ENCODE measurements around the gene ADGRL1. TPM values are rescaled to one million over a fixed set of nuclear protein-coding genes. Genes with fewer than 3 reads are reported as not detected.
"Not testable (repeated sequence)": the region's sequence is repeated elsewhere in the genome, so short reads cannot be mapped to it uniquely, and the experiment has no call there.

Gene ADGRL1
- 26.0 TPM for total RNA-seq

DNA sequence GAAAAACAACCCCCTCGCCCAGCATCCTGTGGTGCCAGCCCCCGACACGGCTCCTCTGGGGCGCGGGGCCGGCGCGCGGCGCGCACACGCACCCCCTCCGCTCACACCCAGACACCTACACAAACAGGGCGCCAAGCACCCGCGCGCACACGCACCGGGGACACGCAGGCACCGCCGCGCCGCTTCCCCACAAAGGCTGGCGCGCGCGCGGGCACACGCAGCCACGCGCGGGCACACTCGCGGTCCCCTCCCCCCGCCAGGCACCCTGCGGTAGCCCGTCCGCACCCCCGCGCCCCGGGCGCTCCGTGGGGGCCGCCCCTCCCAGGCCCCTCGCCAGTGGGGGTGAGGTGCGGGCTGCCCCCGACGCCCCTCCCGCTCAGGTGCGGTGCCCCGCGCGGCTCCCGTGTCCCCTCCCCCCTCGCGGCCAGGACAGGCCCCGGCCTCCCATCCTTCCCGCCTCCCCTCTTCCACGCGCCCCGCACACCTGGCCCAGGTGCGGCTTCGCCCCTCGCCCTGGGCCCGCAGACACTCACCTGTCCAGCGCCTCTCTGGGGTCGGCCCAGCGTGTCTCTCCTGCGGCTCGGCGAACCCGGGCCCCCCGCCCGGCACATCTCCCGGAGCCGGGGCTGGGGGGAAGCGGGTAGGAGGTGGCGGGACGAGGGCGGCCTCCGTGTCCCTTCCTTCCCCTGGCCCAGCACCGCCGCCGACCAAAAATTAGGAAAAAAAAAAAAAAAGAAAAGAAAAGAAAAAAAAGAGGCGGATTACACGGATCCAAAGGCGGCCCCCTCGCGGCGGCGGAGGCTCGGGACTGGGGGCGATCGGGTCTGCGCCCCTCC lies at the start of gene ADGRL1:
Gene ADGRL1, minus strand, starts transcription at position 718 of the 836 bp plus-strand sequence. CDS start 22,567 bp downstream, outside the sequence.
- not testable (repeated sequence) for H3K36me3 ChIP-seq; H3K9me3 ChIP-seq; DNase-seq (ENCODE audit: low spot score in 2 of 2); H3K27me3 ChIP-seq
- intact Hi-C loops (cut with DNase I) = loop anchor here (5.0 kb wide), 1 partner anchor 68 kb away; the partner anchor contains the start of gene ASF1B
- H3K4me1 ChIP-seq = peaks cover 7 to 23% of the 10 kb centered on the region in 2 donors
- H3K27ac ChIP-seq = peak within 1 kb of the TSS; percentile 53 to 72
- peak within 1 kb of the TSS; percentile 72 to 89 for H3K4me3 ChIP-seq

DNA sequence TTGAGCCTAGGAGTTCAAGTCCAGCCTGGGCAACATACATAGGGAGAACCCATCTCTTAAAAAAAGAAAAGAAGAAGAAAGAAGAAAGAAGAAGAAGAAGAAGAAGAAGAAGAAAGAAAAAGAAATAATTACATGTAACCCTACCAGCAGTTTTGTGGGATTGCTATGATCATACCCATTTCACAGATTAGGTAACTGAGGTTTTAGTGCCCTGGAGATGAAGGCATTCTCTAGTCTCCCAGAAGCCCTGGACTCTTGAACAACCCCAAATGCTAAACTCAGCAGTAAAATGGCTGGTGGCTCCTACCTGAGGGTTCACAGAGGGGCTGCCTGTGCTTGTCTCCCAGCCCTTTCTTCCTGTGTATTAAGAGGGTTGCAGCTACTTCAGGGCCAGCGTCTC lies 49.3 kb upstream of the ADGRL1 start:
- H3K4me1 ChIP-seq; H3K27me3 ChIP-seq; H3K4me3 ChIP-seq; DNase-seq (ENCODE audit: low spot score in 2 of 2); H3K36me3 ChIP-seq; H3K27ac ChIP-seq; intact Hi-C loops (cut with DNase I); H3K9me3 ChIP-seq: not testable (repeated sequence)

DNA sequence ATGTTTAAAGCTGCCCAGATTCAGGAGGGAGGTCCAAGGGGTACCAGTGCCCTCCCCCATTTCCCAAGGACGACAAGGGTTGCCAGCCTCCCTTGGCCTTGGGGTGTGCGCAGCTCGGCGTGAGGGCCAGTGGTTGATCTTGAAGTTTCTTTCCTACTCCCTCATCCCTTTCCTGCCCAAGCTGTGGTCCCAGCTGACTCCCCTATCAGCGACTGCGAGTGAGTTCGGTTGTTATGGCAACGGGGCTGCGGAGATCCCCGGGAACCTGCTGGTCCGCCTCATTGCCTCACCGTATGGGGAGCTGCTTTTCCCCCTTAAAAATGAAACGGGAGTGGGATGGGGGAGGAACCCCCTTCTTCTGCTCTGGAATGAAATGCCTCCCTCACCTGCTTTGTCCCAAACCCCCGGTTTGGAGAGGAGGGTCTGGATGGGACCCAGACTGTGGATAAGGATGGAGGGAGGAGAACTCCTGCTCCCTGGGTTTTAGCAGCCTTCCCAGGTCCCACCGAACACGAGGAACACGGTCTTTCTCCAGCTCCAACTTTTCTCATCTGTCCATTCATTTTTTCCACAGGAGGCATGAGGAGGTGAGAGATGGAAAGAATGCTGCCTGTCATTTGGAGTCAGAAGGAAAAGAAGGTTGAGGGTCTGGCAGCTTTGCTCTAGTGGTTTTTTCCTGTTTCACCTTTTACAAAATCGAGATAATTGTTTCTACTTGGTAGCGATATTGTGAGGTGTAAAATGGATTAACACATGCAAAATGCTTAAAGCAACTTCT lies 48.0 kb upstream of the ADGRL1 start:
- H3K27ac ChIP-seq; DNase-seq (ENCODE audit: low spot score in 2 of 2); H3K36me3 ChIP-seq; intact Hi-C loops (cut with DNase I); H3K4me1 ChIP-seq; H3K9me3 ChIP-seq; H3K27me3 ChIP-seq; H3K4me3 ChIP-seq: not testable (repeated sequence)

DNA sequence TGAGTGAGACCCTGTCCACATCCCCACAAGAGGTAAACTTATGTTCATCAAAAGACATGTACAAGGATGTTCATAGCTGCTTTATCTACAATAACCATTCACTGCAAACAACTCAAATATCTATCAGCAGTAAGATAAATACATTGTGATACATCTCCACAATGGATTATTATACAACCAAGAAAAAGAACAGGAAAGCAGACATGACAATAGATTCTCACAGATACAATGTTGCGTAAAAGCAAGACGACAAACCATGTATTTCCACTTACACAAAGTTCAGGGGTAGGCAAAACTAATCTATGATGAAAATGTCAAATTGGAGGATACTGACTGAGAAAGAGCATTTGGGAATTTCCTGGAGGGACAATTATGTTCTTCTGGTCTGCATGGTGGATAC lies 46.2 kb upstream of the ADGRL1 start:
- H3K27me3 ChIP-seq; H3K36me3 ChIP-seq; H3K27ac ChIP-seq; H3K4me3 ChIP-seq; DNase-seq (ENCODE audit: low spot score in 2 of 2); H3K9me3 ChIP-seq; intact Hi-C loops (cut with DNase I): not testable (repeated sequence)
- H3K4me1 ChIP-seq = peaks cover 2 to 14% of the 10 kb centered on the region in 2 donors

DNA sequence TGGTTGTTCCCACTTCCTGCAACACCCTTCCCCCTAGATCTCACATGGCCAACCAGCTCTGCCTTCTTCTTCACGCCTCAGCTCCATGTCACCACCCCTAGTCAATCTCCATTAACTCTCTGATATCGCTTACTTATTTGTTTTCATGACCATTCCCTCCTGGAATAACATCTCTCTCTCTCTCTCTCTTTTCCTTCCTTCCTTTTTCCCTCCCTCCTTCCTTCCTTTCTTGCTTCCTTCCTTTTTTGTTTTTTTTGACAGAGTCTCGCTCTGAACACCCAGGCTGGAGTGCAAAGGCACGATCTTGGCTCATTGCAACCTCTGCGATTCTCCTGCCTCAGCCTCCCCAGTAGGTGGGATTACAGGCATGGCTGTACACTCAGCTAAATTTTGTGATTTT lies 44.9 kb upstream of the ADGRL1 start:
- no peaks in the 10 kb centered on the region for H3K27me3 ChIP-seq
- no peaks in the 10 kb centered on the region for H3K9me3 ChIP-seq
- H3K27ac ChIP-seq = no peak overlapping the region
- TF ChIP-seq, protein P1, sequence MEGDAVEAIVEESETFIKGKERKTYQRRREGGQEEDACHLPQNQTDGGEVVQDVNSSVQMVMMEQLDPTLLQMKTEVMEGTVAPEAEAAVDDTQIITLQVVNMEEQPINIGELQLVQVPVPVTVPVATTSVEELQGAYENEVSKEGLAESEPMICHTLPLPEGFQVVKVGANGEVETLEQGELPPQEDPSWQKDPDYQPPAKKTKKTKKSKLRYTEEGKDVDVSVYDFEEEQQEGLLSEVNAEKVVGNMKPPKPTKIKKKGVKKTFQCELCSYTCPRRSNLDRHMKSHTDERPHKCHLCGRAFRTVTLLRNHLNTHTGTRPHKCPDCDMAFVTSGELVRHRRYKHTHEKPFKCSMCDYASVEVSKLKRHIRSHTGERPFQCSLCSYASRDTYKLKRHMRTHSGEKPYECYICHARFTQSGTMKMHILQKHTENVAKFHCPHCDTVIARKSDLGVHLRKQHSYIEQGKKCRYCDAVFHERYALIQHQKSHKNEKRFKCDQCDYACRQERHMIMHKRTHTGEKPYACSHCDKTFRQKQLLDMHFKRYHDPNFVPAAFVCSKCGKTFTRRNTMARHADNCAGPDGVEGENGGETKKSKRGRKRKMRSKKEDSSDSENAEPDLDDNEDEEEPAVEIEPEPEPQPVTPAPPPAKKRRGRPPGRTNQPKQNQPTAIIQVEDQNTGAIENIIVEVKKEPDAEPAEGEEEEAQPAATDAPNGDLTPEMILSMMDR (IDR thresholded peaks at IDR 0.05) = no peak
- no peaks in the 10 kb centered on the region for H3K36me3 ChIP-seq
- intact Hi-C loops (cut with DNase I) = no loop called here
- peaks cover 2 to 14% of the 10 kb centered on the region in 2 donors for H3K4me1 ChIP-seq
- no peak for DNase-seq (ENCODE audit: low spot score in 2 of 2)
- no peak overlapping the region for H3K4me3 ChIP-seq

DNA sequence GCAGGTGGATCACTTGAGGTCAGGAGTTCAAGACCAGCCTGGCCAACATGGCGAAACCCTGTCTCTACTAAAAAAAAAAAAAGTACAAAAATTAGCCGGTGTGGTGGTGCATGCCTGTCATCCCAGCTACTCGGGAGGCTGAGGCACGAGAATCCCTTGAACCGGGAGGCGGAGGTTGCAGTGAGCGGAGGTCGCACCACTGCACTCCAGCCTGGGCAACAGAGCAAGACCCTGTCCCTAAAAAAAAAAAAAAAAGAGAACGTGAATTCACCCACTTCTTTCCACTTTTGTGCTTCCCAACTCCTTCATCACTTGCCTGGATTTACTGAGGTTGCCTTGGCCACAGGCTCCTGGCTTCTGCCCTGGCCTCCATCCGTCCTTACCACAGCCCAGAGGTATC lies 44.3 kb upstream of the ADGRL1 start:
- H3K27ac ChIP-seq; H3K36me3 ChIP-seq; H3K9me3 ChIP-seq; H3K27me3 ChIP-seq; H3K4me3 ChIP-seq; DNase-seq (ENCODE audit: low spot score in 2 of 2); intact Hi-C loops (cut with DNase I): not testable (repeated sequence)
- H3K4me1 ChIP-seq = peaks cover 2 to 14% of the 10 kb centered on the region in 2 donors

DNA sequence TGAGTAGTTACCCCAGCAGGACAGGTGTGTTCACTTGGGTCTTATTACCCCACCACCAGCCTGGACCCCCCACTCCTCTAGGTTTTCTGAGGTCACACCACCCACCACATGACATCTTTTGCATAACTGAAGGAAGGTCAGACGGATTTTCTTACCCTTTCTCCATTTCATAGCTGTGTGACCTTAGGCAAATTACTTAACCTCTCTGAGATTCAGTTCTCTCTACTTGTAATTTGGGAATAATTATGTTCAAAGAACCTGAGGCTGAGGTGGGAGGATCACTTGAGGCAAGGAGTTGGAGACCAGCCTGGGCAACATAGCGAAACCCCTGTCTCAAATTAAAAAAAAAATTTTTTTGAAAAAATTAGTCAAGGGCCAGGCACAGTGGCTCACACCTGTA lies 43.9 kb upstream of the ADGRL1 start:
- DNase-seq (ENCODE audit: low spot score in 2 of 2); H3K27ac ChIP-seq; intact Hi-C loops (cut with DNase I); H3K9me3 ChIP-seq; H3K27me3 ChIP-seq; H3K4me3 ChIP-seq; H3K36me3 ChIP-seq: not testable (repeated sequence)
- peaks cover 2 to 14% of the 10 kb centered on the region in 2 donors for H3K4me1 ChIP-seq

DNA sequence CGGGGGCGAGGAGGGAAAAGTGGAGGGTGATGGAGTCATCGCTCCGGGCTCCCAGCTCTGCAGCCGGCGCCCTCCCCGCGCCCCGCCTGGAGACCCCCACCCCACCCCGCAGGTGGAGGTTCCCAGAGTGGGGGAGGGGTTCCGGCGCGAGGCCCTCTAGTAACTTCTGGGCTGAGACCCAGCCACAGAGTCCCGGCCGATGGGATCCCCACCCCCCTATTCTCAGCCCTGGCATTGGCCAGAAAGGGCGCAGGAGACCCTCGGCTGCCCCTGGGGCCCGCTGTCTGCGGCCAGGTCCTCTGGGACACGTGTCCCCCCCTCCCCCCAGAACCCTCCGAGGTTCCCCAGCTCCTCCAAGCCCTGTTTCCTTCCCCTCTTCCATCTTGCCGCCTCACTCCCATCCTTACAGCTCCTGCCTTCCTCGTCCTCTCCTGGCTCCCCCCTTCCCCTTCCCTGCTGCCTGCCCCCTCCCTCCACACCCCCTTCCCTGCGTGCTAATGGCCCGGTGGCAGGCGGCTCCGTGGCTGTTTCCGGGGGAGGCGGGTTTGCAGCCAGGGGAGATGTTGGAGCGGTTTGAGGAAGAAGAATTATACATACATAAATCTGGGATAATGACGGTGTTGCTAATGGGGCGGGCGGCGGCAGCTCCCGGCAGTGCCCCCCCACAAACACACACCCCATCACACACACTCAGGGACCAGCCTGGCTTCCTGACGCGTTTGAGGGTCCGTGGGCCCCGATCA lies 43.2 kb upstream of the ADGRL1 start:
- H3K36me3 ChIP-seq; H3K27me3 ChIP-seq; H3K27ac ChIP-seq; H3K9me3 ChIP-seq; intact Hi-C loops (cut with DNase I): not testable (repeated sequence)
- H3K4me1 ChIP-seq = peaks cover 2 to 14% of the 10 kb centered on the region in 2 donors
- peak in 1 of 2 donors; percentile 63 for DNase-seq (ENCODE audit: low spot score in 2 of 2)
- peak overlapping the region; percentile 59 to 74 for H3K4me3 ChIP-seq

Data from ascending aorta (tissue), 2 donors.